Adrenal gland (tissue), 12 donors: ENCODE measurements around the gene PTPRD. TPM values are rescaled to one million over a fixed set of nuclear protein-coding genes. Genes with fewer than 3 reads are reported as not detected.

ENCODE experiments used
- DNase-seq, 7 donors: peaks; one replicate each; pipeline ENCODE4 v3.0.0-alpha.2; 2019 to 2020
- H3K27ac ChIP-seq, 5 donors: fragments of 200-600 bp; sonication (generic) in 4 of 5; 1 replicate in 3 of 5; 2 replicates in 2 of 5; pipeline versions ENCODE4 v1.5.1 to v1.8.0; 2016 to 2020; ENCODE audit warnings: mild to moderate bottlenecking in 1 of 5
- H3K27me3 ChIP-seq: fragments of 200-600 bp; 2 replicates; pipeline ENCODE4 v1.8.0; 2021
- H3K36me3 ChIP-seq, 2 donors: fragments of 200-600 bp; replicated peaks in 1 of 2; 1 replicate in 1 of 2; 2 replicates in 1 of 2; pipeline versions ENCODE4 v1.5.1 to v1.8.0; 2018 to 2022
- H3K4me1 ChIP-seq, 2 donors: fragments of 200-600 bp; replicated peaks in 1 of 2; 1 replicate in 1 of 2; 2 replicates in 1 of 2; pipeline versions ENCODE4 v1.5.1 to v1.8.0; 2018 to 2021
- H3K4me3 ChIP-seq, 4 donors: fragments of 200-600 bp; sonication (generic) in 3 of 4; one replicate each; pipeline ENCODE4 v1.5.1; 2016 to 2018
- H3K9me3 ChIP-seq, 3 donors: fragments of 200-600 bp; sonication (generic) in 1 of 3; replicated peaks in 1 of 3; 1 replicate in 2 of 3; 2 replicates in 1 of 3; pipeline versions ENCODE4 v1.5.1 to v1.8.0; 2016 to 2021
- CTCF ChIP-seq, 6 experiments: fragments of 450-650 bp in 4 of 6; fragments of 200-600 bp in 2 of 6; sonication (generic) in 1 of 6; IDR thresholded peaks; 1 replicate in 5 of 6; 2 replicates in 1 of 6; pipeline versions ENCODE4 v1.5.1 to v1.8.0; 2016 to 2021; ENCODE audit warnings: antibody characterized with exemption in 6 of 6, mild to moderate bottlenecking in 2 of 6, moderate library complexity in 1 of 6
- POLR2A ChIP-seq, 2 donors: fragments of 450-650 bp; IDR thresholded peaks; one replicate each; pipeline ENCODE4 v1.6.1; 2017; ENCODE audit warnings: antibody characterized with exemption in 2 of 2, mild to moderate bottlenecking in 2 of 2, moderate library complexity in 1 of 2
- WGBS, 4 donors: extraction: QIAGEN DNeasy Blood & Tissue Kit in 2 of 4; methylation state at CpG; one replicate each; pipeline versions ENCODE4 v1.1.5 to v1.1.7; 2013 to 2017; 5-methylcytosine and 5-hydroxymethylcytosine counted together
- intact Hi-C, 2 donors: fragments of 100-400 bp; cut with DNase I; formaldehyde crosslinking; loops; one replicate each; pipeline versions ENCODE4 v1.14.1 to v1.15.0; 2022 to 2023
- polyA plus RNA-seq, 3 donors: library from polyadenylated mRNA; stranded (reverse); fragments of 200-250 nt in 2 of 3; fragments of 350-450 nt in 1 of 3; fragmentation: Illumina TruSeq in 1 of 3; extraction: RNeasy Lipid Tissue Mini Kit (QIAGEN cat#74804) in 1 of 3; gene quantifications; one replicate each; pipeline ENCODE4 v1.2.3, GENCODE V29; 2013 to 2014
- total RNA-seq, 9 donors: library from RNA; depleted of rRNA in 4 of 9; stranded (reverse); fragments of >200 nt in 4 of 9; fragments of 120-200 nt in 1 of 9; fragmentation: NEBNext Ultra II Directional in 1 of 9; extraction: Animal tissue kit (Norgen Biotek cat#: 25700) in 1 of 9; gene quantifications; one replicate each; pipeline versions ENCODE4 v1.1.0 to v1.2.4, GENCODE V29; 2013 to 2023
- donor health status: healthy with polysubstance abuse.
- donor health status: Bipolar disorder and iron deficiency.
- donor health status: DM: yes; HTN: yes; CAD: no.
- donor health status: DM: no; HTN: no; CAD: no.
- donor health status: DM: no; HTN: no; CAD: no.
- donor health status: DM: yes; HTN: yes; CAD: no.

The PTPRD gene
- total and polyA plus RNA-seq, 12 donors: 0.61 to 71.2 (median 4.5) TPM

- H3K4me3 ChIP-seq: no peak overlapping the region
- intact Hi-C loops: no loop called here
Measured at GRCh38 chr9:9750719-9751118, 862.1 kb downstream of the PTPRD start.

GRCh38 chr9:9749591-9749990 is 863.2 kb downstream of the PTPRD start:
- H3K4me3 ChIP-seq: no peak overlapping the region
- TF ChIP-seq CTCF (IDR thresholded peaks at IDR 0.05): no peak
- no peak for TF ChIP-seq POLR2A (IDR thresholded peaks at IDR 0.05)
- WGBS, 4 donors: 65 to 90% (median 74%) methylated on average over 1 of the region's 1 CpG

More at GRCh38 chr9:9750719-9751118, 862.1 kb downstream of the PTPRD start:
- H3K9me3 ChIP-seq: no peaks in the 10 kb centered on the region
- no peaks in the 10 kb centered on the region for H3K4me1 ChIP-seq
- TF ChIP-seq POLR2A (IDR thresholded peaks at IDR 0.05) (no peak), CTCF (IDR thresholded peaks at IDR 0.05) (no peak)
- no peaks in the 10 kb centered on the region for H3K36me3 ChIP-seq
- DNase-seq: no peak
- WGBS, 4 donors: 79 to 84% (median 81%) methylated on average over 3 of the region's 3 CpGs
- H3K27me3 ChIP-seq: no peaks in the 10 kb centered on the region
- no peak overlapping the region for H3K27ac ChIP-seq

GRCh38 chr9:9747787-9748186 is 865.0 kb downstream of the PTPRD start:
- TF ChIP-seq POLR2A (IDR thresholded peaks at IDR 0.05) (no peak), CTCF (IDR thresholded peaks at IDR 0.05) (no peak)
- no peaks in the 10 kb centered on the region for H3K36me3 ChIP-seq
- intact Hi-C loops: no loop called here
- 68 to 79% (median 76%) methylated on average over 4 of the region's 4 CpGs for WGBS, 4 donors
- H3K27me3 ChIP-seq: no peaks in the 10 kb centered on the region
- DNase-seq: no peak
- H3K4me1 ChIP-seq: no peaks in the 10 kb centered on the region
- no peak overlapping the region for H3K27ac ChIP-seq
- H3K9me3 ChIP-seq: no peaks in the 10 kb centered on the region
- no peak overlapping the region for H3K4me3 ChIP-seq

More at GRCh38 chr9:9749591-9749990, 863.2 kb downstream of the PTPRD start:
- DNase-seq: no peak
- H3K36me3 ChIP-seq: no peaks in the 10 kb centered on the region
- no peaks in the 10 kb centered on the region for H3K4me1 ChIP-seq
- intact Hi-C loops: no loop called here
- H3K27ac ChIP-seq: no peak overlapping the region
- no peaks in the 10 kb centered on the region for H3K9me3 ChIP-seq
- H3K27me3 ChIP-seq: no peaks in the 10 kb centered on the region

- Histone ChIP-seq H3K4me3 (no peak overlapping the region), H3K4me1 (no peaks in the 10 kb centered on the region), H3K36me3 (no peaks in the 10 kb centered on the region), H3K27me3 (no peaks in the 10 kb centered on the region), H3K27ac (no peak overlapping the region), H3K9me3 (no peaks in the 10 kb centered on the region)
- no peak for DNase-seq
- no peak for TF ChIP-seq POLR2A (IDR thresholded peaks at IDR 0.05)
- no peak for TF ChIP-seq CTCF (IDR thresholded peaks at IDR 0.05)
- 19 to 46% (median 28%) methylated on average over 1 of the region's 1 CpG for WGBS, 4 donors
- intact Hi-C loops: no loop called here
Measured at GRCh38 chr9:9746826-9747225, 866.0 kb downstream of the PTPRD start.
